8988T (cell line): ENCODE data around the gene SHC2.
"Not testable (repeated sequence)": the region's sequence is repeated elsewhere in the genome, so short reads cannot be mapped to it uniquely, and the experiment has no call there.

Source experiments
- DNase-seq: peaks from one replicate; pipeline ENCODE4 v3.0.0; 2011

SHC2 gene

GRCh38 chr19:422213-422916 is 38.5 kb downstream of the SHC2 start:
- DNase-seq = no peak

DNA sequence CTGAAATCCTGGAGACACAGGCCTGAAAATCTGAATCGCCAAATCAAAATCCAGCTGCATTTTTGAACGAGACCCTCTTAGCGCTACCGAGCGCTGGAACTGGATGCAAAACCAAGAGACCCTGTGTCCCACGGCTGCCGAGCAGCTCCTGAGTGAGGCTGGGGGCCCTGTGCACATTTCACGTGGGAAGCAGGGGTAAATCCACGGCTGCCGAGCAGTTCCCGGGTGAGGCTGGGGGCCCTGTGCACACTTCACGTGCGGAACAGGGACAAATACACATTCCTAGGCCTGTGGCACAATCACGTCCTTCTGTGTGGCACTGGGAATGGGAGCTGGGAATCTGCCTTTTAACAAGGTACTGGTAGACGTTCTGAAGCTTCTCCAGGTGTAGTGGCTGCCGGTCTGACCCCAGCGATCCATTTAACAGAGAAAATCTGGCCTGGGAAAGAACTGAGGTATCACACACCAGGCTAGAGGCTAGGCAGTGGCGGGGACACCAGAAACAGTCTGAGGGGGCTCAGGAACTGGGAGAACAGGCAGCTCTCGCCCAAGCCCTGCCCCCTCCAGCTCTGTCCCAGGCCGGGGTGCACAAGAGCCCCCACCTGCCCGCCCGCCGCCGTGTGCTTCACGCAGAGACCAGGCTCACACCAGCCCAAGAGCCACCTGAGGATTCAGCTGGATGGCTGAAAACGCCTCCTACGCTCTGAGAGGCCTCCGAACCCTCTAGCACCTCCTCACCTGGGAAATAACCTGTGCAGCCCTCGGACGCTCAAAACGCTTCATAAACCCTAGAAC is 40.9 kb downstream of the SHC2 start:
- no peak for DNase-seq

DNA sequence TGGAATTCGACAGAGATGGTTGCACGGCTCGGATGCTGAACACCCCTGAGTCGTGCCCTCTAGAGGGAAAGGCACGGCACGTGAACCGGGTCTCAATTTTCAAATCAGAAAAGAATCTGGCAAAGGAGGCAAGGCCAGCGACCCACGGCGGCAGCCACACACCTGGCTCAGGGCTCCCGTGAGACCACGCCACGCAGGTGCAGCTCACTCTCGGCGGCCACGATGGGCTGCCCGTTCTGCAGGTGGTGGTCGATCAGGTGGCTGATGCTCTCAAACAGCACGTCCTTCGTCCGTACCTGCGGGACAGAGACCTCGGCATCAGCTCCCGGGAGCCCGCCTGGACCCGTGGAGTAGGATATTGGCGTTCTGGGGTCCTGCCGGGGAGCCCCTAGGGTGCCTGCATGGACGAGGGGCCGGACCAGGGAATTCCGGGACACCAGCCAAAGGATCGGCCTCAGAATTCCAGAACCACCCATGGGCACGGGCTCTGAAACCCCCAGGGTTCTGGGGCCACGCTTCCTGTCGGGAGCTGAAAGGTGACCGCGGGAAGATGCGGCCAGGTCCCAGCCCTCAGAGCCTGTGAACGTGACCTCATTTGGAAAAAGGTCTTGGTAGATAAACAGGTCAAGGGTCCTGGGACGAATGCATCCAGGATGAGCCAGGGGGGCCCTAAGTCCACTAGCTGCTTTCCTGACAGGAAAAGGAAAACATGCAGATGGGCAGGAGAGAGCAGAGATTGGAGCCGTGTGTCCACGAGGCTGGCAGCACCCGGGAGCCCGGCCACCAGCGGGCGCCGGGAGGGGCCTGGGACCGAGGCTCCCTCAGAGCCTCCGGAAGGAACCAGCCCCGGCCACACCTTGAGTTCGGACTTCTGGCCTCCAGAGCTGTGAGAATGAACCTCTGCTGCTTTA is 41.8 kb downstream of the SHC2 start:
- DNase-seq = no peak

- no peak for DNase-seq
Observed at GRCh38 chr19:416416-416815, 44.4 kb downstream of the SHC2 start.

DNA sequence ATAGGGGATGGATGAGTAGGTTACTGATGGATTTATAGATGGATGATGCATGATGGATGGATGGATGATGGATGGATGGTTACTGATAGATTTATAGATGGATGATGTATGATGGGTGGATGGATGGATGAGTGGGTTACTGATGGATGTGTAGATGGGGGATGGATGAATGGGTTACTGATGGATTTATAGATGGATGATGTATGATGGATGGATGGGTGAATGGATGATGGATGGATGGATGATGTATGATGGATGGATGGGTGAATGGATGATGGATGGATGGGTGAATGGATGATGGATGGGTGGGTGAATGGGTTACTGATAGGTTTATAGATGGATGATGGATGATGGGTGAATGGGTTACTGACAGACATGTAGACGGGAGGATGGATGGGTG is 45.5 kb downstream of the SHC2 start:
- DNase-seq = no peak

- no peak for DNase-seq
Observed at GRCh38 chr19:413756-414420, 46.9 kb downstream of the SHC2 start.

DNA sequence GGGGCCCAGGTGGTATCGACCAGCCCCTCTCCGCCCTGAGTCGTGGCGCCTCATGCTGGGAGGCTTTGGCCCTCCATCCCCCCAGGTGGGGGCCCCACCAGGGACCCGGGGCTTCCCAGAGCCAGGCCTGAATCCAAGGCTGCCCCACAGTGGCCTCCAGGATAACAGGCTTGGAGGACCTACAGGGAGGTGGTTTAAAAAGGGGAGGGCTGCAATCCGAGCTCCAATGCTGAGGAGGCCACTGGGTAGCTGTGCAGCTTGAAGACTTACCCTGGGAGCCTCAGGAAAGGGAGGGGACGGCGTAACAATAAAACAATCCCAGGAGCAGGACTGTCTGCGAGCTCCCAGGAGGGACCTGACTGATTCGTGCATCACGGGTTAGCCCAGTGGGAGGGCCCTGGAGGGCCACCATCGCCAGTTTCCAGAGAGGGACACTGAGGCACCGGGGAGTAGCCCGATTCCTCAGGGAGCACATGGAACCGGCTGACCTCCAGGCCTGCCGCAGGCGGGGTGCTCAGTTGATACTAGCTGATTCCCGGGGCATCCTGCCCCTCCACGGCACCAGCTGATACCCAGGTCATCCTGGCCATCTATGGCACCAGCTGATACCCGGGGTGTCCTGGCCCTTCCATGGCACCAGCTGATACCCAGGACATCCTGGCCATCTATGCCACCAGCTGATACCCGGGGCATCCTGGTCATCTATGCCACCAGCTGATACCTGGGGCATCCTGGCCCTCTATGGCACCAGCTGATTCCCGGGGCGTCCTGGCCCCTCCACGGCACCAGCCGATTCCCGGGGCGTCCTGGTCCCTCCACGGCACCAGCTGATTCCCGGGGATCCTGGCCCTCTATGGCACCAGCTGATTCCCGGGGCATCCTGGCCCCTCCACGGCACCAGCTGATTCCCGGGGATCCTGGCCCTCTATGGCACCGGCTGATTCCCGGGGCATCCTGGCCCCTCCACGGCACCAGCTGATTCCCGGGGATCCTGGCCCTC is 48.2 kb downstream of the SHC2 start:
- DNase-seq = peak; percentile 65

GRCh38 chr19:411723-412355 is 49.0 kb downstream of the SHC2 start:
- no peak for DNase-seq

GRCh38 chr19:411121-411722 is 49.6 kb downstream of the SHC2 start:
- not testable (repeated sequence) for DNase-seq

- no peak for DNase-seq
Observed at GRCh38 chr19:410243-410781, 50.5 kb downstream of the SHC2 start.

- DNase-seq = peak; percentile 92
Observed at GRCh38 chr19:409516-410242, 51.2 kb downstream of the SHC2 start.

GRCh38 chr19:408902-409515 is 51.8 kb downstream of the SHC2 start, which contains the start of gene C2CD4C:
TSS of gene C2CD4C (minus strand) at chr19:409147. CDS start at chr19:408361, 786 bp downstream.
- peak; percentile 79 for DNase-seq

DNA sequence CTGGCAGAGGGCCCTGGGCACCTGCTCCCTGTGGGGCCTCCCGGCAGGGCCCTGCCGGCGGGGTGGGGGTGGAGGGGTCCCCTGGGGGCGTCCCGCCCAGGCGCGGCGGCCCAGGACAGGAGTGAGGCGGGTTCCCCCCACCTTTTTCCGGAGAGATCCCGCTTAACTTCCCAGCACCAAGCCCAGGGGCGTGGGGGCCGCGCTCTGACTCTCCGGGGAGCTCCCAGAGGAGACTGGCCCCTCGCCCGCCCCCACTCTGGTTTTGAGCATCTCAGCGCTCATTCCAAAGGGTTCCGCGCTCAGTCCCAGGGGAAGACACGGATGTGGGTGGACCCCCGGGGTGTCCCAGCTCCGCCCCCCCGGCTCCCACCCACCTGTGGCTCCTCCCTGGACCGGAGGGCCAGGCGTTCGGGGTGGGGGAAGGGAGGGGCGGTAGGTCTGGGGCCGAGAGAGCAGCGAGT is 52.4 kb downstream of the SHC2 start:
- peak; percentile 91 for DNase-seq

DNA sequence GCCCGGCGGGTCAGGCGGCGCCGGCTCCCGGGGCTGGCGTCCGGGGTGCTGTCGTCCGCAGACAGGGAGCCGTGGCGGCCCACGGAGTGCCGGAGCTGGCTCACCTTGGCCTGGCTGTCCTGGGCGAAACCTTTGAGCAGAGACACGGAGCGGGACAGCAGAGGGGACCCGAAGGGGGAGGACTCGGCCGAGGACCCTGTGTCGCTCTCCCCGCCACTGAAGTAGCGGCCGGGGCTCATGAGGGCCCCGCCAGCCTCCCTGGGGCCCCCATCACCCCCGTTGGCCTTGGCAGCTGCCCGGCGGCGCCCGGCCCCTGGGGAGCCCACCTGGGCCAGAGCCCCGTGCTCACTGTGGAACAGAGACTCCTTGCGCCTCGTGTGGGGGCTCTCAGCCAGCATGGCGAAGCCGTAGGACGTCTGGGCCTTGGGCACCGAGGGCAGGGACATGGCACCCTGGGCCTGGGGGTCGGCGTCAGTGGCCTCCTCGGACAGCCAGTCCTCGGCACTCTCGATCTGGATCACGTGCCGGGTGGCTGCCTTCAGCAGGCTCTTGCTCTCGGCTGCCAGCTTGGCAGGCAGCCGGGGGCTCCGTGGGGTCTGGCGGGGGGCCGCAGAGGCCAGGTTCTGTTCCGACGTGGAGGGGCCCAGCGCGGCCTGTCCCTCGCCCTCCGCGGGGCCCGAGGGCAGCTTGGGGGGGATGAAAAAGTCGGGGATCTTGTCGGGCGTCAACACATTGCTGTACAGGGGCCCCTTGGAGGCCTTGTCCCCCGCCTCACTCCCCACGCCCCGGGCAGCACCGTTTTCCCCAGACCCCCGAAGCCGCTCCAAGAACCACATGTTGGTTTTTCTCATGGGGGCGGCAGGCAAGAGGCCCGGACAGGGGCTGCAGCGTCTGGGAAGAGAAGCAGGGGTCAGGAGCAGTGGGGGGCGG is 53.1 kb downstream of the SHC2 start:
- DNase-seq = no peak

DNA sequence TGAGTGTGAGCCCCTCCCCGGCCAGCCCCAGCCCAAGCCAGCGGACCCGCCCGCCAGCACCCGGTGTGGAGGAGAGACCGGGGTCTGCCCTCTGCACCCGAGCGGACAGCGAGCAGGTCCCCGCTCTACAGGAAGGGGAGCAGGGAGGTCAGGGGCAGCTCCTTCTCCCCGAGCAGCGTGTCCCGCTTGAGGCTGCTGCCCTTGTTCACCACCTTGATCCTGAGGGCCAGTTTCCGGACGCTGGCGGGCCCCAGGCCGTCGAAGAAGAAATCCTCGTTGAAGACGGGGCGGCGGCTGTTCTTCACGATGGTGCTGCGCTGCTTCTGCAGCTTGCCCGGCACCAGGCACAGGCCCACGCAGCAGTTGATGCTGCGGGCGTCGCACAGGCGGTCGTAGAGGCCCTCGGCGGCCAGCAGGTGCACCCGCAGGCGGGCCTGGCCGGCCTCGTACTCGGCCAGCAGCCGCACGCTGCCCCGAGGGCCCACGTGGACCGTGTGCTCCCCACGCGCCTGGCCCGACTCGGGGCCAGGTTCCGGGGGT is 53.8 kb downstream of the SHC2 start:
- DNase-seq = no peak

DNA sequence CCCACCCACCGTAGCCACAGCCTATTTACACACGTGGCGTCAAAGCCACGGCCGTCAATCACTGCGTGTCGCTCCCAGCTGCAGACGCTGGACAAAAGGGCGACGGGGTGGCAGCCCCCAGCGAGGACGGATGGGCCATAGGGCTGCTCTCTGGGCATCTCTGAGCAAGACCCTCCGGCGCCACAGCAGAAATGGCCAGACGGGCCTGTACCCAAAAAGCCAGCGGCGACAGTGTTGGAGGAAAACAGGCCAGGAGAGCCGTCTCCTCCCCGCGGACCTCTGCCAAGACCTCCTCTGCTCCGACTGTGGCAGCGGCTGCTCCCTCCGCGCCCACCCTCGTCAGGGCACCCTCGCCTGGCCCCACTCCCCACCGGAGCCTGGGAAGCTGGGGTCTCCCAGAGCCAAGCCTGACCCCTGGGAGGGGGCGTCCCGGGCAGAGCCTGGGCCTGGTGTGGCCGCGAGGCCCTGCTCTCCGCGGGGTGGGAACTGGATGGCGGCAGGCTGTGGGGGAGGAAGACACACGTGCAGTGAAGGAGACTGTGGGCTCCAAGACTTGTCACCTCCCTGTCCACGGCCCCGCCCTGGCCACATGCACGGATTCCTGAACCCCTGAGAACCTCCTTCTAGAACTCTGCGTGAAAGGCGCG is 54.6 kb downstream of the SHC2 start:
- no peak for DNase-seq
